HTR-8/SVneo (cell line): Measurements from ENCODE around the gene ILF3.

Experiments
- DNase-seq: peaks from one replicate; pipeline ENCODE4 v3.0.0; 2011; ENCODE audit warnings: low spot score, mixed read lengths; ENCODE audit not compliant: insufficient read length
- FAIRE-seq: peaks from 2 replicates; lab custom pipeline; 2011; peaks lifted over from hg19 to GRCh38; lab: Jason Lieb, UNC

The ILF3 gene

DNA sequence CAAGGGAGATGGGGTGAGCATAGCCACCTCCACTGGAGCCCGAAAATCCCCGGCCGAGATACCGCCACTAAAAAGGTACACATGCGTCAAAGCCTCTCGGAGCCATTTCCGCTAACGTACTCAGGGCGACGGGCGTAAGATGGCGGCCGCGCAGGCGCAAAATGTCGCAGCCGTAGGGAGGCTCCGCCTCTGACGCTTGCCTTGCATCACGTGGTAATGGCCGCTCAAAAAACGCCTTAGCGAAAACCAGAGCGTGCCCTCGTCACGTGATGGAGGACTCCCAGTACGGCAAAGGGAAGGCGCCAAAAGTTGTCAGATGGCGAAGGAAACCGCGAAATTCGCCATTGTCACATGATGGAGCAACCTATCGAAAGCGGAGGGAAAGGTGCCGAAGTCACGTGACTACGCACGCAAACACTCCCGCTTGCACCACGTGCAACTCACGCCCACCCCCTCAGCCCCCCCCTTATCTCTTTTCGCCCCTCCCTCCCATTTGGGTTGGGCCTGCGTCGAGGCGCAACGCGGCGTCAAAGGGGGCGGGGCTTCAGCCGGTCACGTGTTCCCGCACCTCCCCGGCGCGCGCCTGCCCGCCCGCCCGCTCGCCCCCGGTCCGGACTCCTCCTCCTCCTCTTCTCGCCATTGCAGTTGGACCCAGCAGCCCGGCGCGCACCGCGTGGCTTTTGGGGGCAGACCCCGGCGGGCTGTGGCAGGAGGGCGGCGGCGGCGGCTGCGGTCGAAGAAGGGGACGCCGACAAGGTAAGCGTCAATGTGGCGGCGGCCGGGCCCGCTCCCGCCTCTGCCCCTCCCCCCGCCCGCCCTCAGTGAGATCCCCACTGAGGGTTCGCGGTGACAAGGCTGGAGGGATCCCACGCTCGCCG lies at the start of gene ILF3:
TSS of gene ILF3 (plus strand) at position 615 of the 878 bp plus-strand sequence. CDS start 16,260 bp downstream, outside the sequence.
- peak; percentile 99 for FAIRE-seq
- DNase-seq: peak; percentile 97

DNA sequence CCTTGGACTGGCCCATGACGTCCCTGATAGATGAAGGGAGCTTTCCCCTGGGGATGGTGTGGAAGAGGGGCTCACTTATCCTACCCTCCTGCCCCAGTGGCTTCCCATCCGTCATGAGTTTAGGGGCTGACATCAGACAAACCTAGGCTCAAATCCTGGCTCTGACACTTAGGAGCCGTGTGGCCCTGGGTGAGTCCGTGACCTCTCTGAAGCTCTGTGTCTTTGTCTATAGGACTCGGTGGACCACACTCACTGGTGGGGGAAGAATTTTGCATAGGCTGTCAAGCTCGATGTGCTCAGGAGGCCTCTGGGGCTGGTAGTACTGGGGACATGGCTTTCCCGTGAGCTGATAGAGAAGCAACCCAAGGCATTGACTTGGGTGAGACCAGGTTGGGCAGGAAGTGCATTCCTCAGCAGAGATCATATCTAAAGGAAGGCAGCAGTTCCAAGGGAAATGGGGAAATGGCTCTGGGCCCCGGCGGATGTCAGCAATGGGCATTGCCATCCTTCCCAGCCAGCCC lies 49.6 kb upstream of the ILF3 start:
- DNase-seq (no peak), FAIRE-seq (no peak)

DNA sequence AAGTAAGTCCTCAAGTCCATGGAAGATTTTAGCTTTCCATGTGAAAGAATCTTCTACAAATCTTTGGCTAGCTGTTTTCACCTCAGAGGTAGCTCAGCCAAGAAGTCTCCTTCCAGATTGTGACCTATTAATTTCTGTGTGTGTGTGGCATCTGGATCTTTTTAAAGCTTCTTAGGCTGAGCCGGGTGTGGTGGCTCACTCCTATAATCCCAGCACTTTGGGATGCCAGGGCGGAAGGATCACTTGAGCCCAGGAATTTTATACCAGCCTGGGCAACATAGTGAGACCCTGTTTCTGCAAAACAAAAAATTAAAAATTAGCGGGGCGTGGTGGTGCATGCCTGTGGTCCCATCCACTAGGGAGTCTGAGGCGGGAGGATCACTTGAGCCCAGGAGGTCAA lies 42.2 kb upstream of the ILF3 start:
- DNase-seq (no peak), FAIRE-seq (no peak)

GRCh38 chr19:10612499-10613119 lies 41.5 kb upstream of the ILF3 start:
- FAIRE-seq: no peak
- DNase-seq: no peak

- DNase-seq (no peak), FAIRE-seq (no peak)
These were observed 38.6 kb upstream of the ILF3 start for GRCh38 chr19:10615429-10616023.

GRCh38 chr19:10617409-10618121 lies 36.6 kb upstream of the ILF3 start:
- DNase-seq: peak; percentile 80
- FAIRE-seq: no peak

- no peak for DNase-seq
- no peak for FAIRE-seq
These were observed 35.3 kb upstream of the ILF3 start for GRCh38 chr19:10618846-10619245.

DNA sequence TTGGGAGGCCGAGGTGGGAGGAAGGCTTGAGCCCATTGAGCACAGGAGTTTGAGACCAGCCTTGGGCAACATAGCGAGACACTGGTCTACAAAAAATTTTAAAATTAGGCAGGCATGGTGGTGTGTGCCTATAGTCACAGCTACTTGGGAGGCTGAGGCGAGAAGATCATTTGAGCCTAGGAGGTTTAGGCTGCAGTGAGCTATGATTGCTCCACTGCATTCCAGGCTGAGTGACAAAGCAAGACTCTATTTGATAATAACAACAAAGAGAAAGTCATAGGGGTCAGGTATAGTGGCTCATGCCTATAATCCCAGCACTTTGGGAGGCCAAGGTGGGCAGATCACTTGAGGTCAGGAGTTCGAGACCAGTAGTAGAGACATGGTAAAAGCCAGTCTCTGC lies 33.4 kb upstream of the ILF3 start:
- DNase-seq: no peak
- no peak for FAIRE-seq

GRCh38 chr19:10621966-10622365 lies 32.2 kb upstream of the ILF3 start:
- DNase-seq (no peak), FAIRE-seq (no peak)

DNA sequence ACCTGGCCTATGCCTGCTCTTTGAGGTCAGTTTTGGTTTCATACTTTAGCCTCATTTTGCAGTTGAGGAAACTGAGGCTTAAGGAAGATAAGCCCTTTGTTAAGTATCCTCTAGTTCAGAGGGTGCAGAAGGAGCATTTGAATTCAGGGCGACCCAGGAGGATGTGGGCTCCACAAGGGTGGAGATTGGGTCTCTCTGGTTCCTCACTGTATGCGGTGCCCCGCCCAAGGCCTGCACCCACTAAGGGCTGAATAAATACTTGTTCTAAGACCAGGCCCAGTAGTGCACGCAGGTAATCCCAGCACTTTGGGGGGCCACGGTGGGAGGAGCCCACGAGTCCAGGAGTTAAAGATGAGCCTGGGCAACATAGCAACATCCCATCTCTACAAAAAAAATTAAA lies 29.6 kb upstream of the ILF3 start:
- FAIRE-seq (no peak), DNase-seq (no peak)

DNA sequence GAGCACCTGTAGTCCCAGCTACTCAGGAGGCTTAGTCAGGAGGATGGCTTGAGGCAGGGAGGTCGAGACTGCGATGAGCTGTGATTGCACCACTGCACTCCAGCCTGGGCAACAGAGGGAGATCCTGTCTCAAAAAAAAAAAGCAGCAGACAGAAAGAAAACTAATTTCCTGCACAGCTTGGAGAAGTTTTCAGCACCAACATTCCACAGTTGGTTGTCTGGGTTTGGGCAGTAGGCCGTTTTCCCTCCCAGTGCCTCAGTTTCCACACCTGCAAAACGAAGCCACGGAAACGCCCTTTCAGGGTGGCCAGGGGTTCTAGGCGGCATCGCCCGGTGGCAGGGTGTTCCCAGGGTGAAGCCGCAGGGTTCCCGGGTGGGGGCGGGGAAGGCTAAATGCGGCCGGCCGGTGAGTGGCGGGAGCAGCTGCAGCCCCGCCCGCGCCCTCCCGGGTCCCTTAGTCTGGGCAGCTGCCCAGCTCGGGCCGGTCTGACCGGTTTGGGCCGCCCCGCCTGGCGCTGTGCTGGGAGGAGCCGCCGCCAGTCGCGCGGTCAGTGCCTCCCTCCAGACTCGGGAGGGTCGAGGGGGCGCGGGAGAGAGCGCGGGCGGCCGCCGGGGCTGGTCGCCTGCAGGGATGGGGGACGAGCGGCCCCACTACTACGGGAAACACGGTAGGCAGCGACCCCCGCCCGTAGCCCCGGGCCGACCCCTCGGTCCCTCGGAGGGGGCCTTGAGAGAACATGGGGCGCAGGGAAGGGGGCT lies 29.0 kb upstream of the ILF3 start, which contains the start of gene SLC44A2:
TSS of gene SLC44A2 (plus strand) at position 551 of the 759 bp plus-strand sequence. CDS start at position 632, 81 bp downstream.
- DNase-seq: peak; percentile 54
- FAIRE-seq: no peak

- no peak for DNase-seq
- FAIRE-seq: no peak
These were observed 28.4 kb upstream of the ILF3 start for GRCh38 chr19:10625762-10626138.

DNA sequence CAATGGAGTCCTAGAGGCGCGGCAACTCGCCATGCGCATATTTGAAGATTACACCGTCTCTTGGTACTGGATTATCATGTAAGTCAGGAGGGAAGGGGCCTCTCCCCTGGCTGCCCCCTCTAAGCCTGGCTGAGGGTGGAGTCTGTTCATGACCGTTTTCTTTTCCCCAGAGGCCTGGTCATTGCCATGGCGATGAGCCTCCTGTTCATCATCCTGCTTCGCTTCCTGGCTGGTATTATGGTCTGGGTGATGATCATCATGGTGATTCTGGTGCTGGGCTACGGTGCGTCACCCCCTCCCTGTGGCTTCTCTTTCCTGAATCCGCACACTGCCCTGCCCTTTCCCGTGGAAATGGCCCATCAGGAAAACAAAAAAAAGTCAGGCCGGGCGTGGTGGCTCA lies 22.3 kb upstream of the ILF3 start:
- DNase-seq (no peak), FAIRE-seq (no peak)

DNA sequence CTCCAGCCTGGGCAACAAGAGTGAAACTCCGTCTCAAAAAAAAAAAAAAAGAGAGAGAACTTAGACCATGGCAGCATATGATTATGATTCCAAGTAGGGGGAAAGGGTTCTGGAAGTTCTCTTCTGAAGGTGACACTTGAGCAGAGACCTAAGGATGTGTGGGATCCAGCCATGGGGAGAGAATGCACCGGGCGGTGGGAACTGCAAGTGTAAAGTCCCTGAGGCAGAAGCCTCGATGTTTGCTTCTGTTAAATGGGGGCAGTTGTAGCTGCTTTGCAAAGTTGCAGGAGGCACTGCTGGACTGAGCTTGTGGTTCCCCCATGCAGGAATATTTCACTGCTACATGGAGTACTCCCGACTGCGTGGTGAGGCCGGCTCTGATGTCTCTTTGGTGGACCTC lies 19.7 kb upstream of the ILF3 start:
- FAIRE-seq: no peak
- no peak for DNase-seq

DNA sequence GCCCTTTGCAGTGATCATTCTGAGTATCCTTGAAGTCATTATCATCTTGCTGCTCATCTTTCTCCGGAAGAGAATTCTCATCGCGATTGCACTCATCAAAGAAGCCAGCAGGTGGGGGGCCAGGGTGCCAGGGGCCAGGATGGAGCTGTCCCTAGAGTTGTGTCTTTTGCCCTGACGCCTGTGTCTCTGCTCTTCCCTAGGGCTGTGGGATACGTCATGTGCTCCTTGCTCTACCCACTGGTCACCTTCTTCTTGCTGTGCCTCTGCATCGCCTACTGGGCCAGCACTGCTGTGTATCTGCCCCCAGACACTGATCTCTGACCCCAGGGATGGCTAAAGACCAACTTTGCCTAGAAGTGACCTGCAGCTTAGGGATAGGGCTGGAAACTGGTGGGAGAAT lies 19.2 kb upstream of the ILF3 start:
- no peak for FAIRE-seq
- no peak for DNase-seq

- DNase-seq (no peak), FAIRE-seq (no peak)
These were observed 17.7 kb upstream of the ILF3 start for GRCh38 chr19:10636304-10636972.

- no peak for FAIRE-seq
- DNase-seq: no peak
These were observed 16.3 kb upstream of the ILF3 start for GRCh38 chr19:10637894-10638293.

GRCh38 chr19:10639836-10640235 lies 14.3 kb upstream of the ILF3 start:
- DNase-seq: no peak
- FAIRE-seq: no peak

- DNase-seq (no peak), FAIRE-seq (no peak)
These were observed 13.8 kb upstream of the ILF3 start for GRCh38 chr19:10640361-10640760.
